Fibroblast of lung (primary cell): Measurements from ENCODE around the gene DDT. TPM values are rescaled to one million over a fixed set of nuclear protein-coding genes. Genes with fewer than 3 reads are reported as not detected.
"Not testable (repeated sequence)": the region's sequence is repeated elsewhere in the genome, so short reads cannot be mapped to it uniquely, and the experiment has no call there.

Source experiments
- DNase-seq, 2 donors: peaks; one replicate each; pipeline versions ENCODE4 v3.0.0 to v3.0.0-alpha.2; 2010; ENCODE audit warnings: low read depth in 2 of 2
- H2AFZ ChIP-seq: 2 replicates; pipeline ENCODE4 v1.5.1; 2012; ENCODE audit warnings: low read length, control low read depth, inconsistent platforms
- H3K27ac ChIP-seq: 2 replicates; pipeline ENCODE4 v1.5.1; 2011; ENCODE audit warnings: low read length, control low read depth; ENCODE audit not compliant: insufficient read depth
- H3K27me3 ChIP-seq: 2 replicates; pipeline ENCODE4 v1.5.1; 2011; ENCODE audit warnings: mild to moderate bottlenecking, low read length; ENCODE audit not compliant: control insufficient read depth, insufficient read depth
- H3K36me3 ChIP-seq: 2 replicates; pipeline ENCODE4 v1.5.1; 2011; ENCODE audit warnings: low read length; ENCODE audit not compliant: control insufficient read depth, insufficient read depth
- H3K4me1 ChIP-seq: 2 replicates; pipeline ENCODE4 v1.5.1; 2011; ENCODE audit warnings: low read length; ENCODE audit not compliant: control insufficient read depth, insufficient read depth; ENCODE audit errors: extremely low read depth
- H3K4me2 ChIP-seq: 2 replicates; pipeline ENCODE4 v1.5.1; 2011; ENCODE audit warnings: low read length, control low read depth; ENCODE audit not compliant: insufficient read depth; ENCODE audit errors: extremely low read depth
- H3K4me3 ChIP-seq, 4 experiments: fragments of 200-600 bp in 1 of 4; sonication (generic) in 1 of 4; replicated peaks in 1 of 4; 2 replicates each; pipeline ENCODE4 v1.5.1; 2011 to 2016; ENCODE audit warnings: low read length in 4 of 4, low read depth in 3 of 4, mild to moderate bottlenecking in 3 of 4, control low read depth in 2 of 4, inconsistent platforms in 1 of 4, mixed read lengths in 1 of 4; ENCODE audit not compliant: insufficient read depth in 1 of 4; ENCODE audit errors: control extremely low read depth in 1 of 4
- H3K79me2 ChIP-seq: 2 replicates; pipeline ENCODE4 v1.5.1; 2012; ENCODE audit warnings: mild to moderate bottlenecking, low read length, inconsistent platforms; ENCODE audit not compliant: control insufficient read depth, insufficient read depth
- H3K9ac ChIP-seq: 2 replicates; pipeline ENCODE4 v1.5.1; 2011; ENCODE audit warnings: mild to moderate bottlenecking, low read length, control low read depth; ENCODE audit not compliant: insufficient read depth
- H3K9me3 ChIP-seq: 2 replicates; pipeline ENCODE4 v1.5.1; 2012; ENCODE audit warnings: low read depth, low read length; ENCODE audit not compliant: control insufficient read depth, insufficient read depth
- H4K20me1 ChIP-seq: 2 replicates; pipeline ENCODE4 v1.5.1; 2011; ENCODE audit warnings: low read length; ENCODE audit not compliant: control insufficient read depth, insufficient read depth; ENCODE audit errors: extremely low read depth
- CTCF ChIP-seq, 2 donors: IDR thresholded peaks in 1 of 2; conservative IDR thresholded peaks in 1 of 2; 1 replicate in 1 of 2; 2 replicates in 1 of 2; pipeline ENCODE4 v1.5.1; 2011 to 2012; ENCODE audit warnings: low read length in 2 of 2, control low read depth in 1 of 2, inconsistent platforms in 1 of 2, low read depth in 1 of 2, mild to moderate bottlenecking in 1 of 2
- polyA plus RNA-seq, 2 donors: library from polyadenylated mRNA; depleted of rRNA in 1 of 2; stranded (reverse) in 1 of 2; unstranded in 1 of 2; fragments of >200 nt; gene quantifications; 2 replicates each; pipeline ENCODE4 v1.2.1, GENCODE V29; 2011 to 2012; ENCODE audit warnings: missing spikeins in 1 of 2
- total RNA-seq: library from RNA; depleted of rRNA; stranded (reverse); fragments of >200 nt; gene quantifications from 2 replicates; pipeline ENCODE4 v1.2.1, GENCODE V29; 2014

The DDT gene
- total and polyA plus RNA-seq, 2 donors (not counting 1 experiment from before 2014, with no cell fraction given) = 79.5 to 111 TPM

GRCh38 chr22:23966094-23966493 lies 8.1 kb downstream of the DDT start:
- not testable (repeated sequence) for DNase-seq, H3K79me2 ChIP-seq, H3K27me3 ChIP-seq, H3K9me3 ChIP-seq, H3K27ac ChIP-seq, H3K4me1 ChIP-seq, H3K4me3 ChIP-seq, H3K4me2 ChIP-seq, H3K9ac ChIP-seq, H3K36me3 ChIP-seq, H2AFZ ChIP-seq, H4K20me1 ChIP-seq

GRCh38 chr22:23961084-23961771 lies 13.0 kb downstream of the DDT start, which contains the start of gene GSTT2B:
GSTT2B (minus strand) TSS chr22:23961195; CDS start chr22:23961131, 64 bp downstream.
- not testable (repeated sequence) for H3K9me3 ChIP-seq, H3K4me1 ChIP-seq, H3K27me3 ChIP-seq, H3K27ac ChIP-seq, H3K36me3 ChIP-seq, H3K9ac ChIP-seq, H3K4me2 ChIP-seq, H3K79me2 ChIP-seq, H4K20me1 ChIP-seq, DNase-seq, H2AFZ ChIP-seq
- H3K4me3 ChIP-seq = peak within 1 kb of the TSS in 1 of 4 experiments; percentile 42

- TF ChIP-seq CTCF (conservative IDR thresholded peaks at IDR 0.05 in 1 of 2, IDR thresholded peaks at IDR 0.05 in 1 of 2; ENCODE audit: low read depth in 1 of 2, low read length in 2 of 2) = peak; percentile 69 to 75
- H3K9me3 ChIP-seq, H3K4me1 ChIP-seq, H3K27ac ChIP-seq, H3K36me3 ChIP-seq, H2AFZ ChIP-seq, H3K9ac ChIP-seq, H4K20me1 ChIP-seq, H3K4me2 ChIP-seq, H3K79me2 ChIP-seq, H3K4me3 ChIP-seq, H3K27me3 ChIP-seq: not testable (repeated sequence)
- DNase-seq = peak; percentile 39 to 59
Measured at GRCh38 chr22:23956301-23956900, 17.8 kb downstream of the DDT start.

- H3K9me3 ChIP-seq, H3K27ac ChIP-seq, H3K79me2 ChIP-seq, H3K27me3 ChIP-seq, H3K36me3 ChIP-seq, H3K4me3 ChIP-seq, H2AFZ ChIP-seq, H3K9ac ChIP-seq, H3K4me2 ChIP-seq, H3K4me1 ChIP-seq, H4K20me1 ChIP-seq, DNase-seq: not testable (repeated sequence)
Measured at GRCh38 chr22:23955886-23956285, 18.4 kb downstream of the DDT start.

GRCh38 chr22:23954991-23955305 lies 19.3 kb downstream of the DDT start:
- not testable (repeated sequence) for H3K9me3 ChIP-seq, H3K79me2 ChIP-seq, H3K4me3 ChIP-seq, H3K27ac ChIP-seq, H2AFZ ChIP-seq, H3K36me3 ChIP-seq, H3K9ac ChIP-seq, DNase-seq, H3K4me1 ChIP-seq, H4K20me1 ChIP-seq, H3K27me3 ChIP-seq, H3K4me2 ChIP-seq

GRCh38 chr22:23954193-23954990 lies 19.8 kb downstream of the DDT start:
- H3K4me1 ChIP-seq, H2AFZ ChIP-seq, H3K27me3 ChIP-seq, H3K9ac ChIP-seq, H3K4me2 ChIP-seq, H3K9me3 ChIP-seq, H4K20me1 ChIP-seq, H3K4me3 ChIP-seq, H3K36me3 ChIP-seq, DNase-seq, H3K27ac ChIP-seq, H3K79me2 ChIP-seq: not testable (repeated sequence)
